ENCODE data around the gene CTNNA2. TPM values are rescaled to one million over a fixed set of nuclear protein-coding genes. Genes with fewer than 3 reads are reported as not detected.

Gene CTNNA2
- total RNA-seq, 1 donor from 2014 or later = not detected

GRCh38 chr2:79758749-79759282 is 246.0 kb downstream of the CTNNA2 start:
- ATAC-seq (no peak), DNase-seq (ENCODE audit: missing footprints) (no peak)
- intact Hi-C loops (cut with DNase I) = no loop called here

GRCh38 chr2:79770926-79771325 is 258.1 kb downstream of the CTNNA2 start:
- ATAC-seq = no peak
- intact Hi-C loops (cut with DNase I) = no loop called here
- no peak for DNase-seq (ENCODE audit: missing footprints)

GRCh38 chr2:79771493-79771892 is 258.6 kb downstream of the CTNNA2 start:
- no peak for ATAC-seq
- peak; percentile 33 for DNase-seq (ENCODE audit: missing footprints)
- intact Hi-C loops (cut with DNase I) = no loop called here

- ATAC-seq = no peak
- intact Hi-C loops (cut with DNase I) = no loop called here
- no peak for DNase-seq (ENCODE audit: missing footprints)
Measured at GRCh38 chr2:79774016-79774415, 261.2 kb downstream of the CTNNA2 start.

- DNase-seq (ENCODE audit: missing footprints) (no peak), ATAC-seq (no peak)
- intact Hi-C loops (cut with DNase I) = no loop called here
Measured at GRCh38 chr2:79776461-79776860, 263.6 kb downstream of the CTNNA2 start.

GRCh38 chr2:79780781-79781180 is 267.9 kb downstream of the CTNNA2 start:
- intact Hi-C loops (cut with DNase I) = no loop called here
- DNase-seq (ENCODE audit: missing footprints) = no peak
- no peak for ATAC-seq

- intact Hi-C loops (cut with DNase I) = no loop called here
- no peak for ATAC-seq
- DNase-seq (ENCODE audit: missing footprints) = no peak
Measured at GRCh38 chr2:79782576-79783452, 270.0 kb downstream of the CTNNA2 start.

- ATAC-seq = no peak
- DNase-seq (ENCODE audit: missing footprints) = no peak
- intact Hi-C loops (cut with DNase I) = no loop called here
Measured at GRCh38 chr2:79788952-79789651, 276.3 kb downstream of the CTNNA2 start.

GRCh38 chr2:79789811-79790210 is 277.0 kb downstream of the CTNNA2 start:
- no peak for ATAC-seq
- DNase-seq (ENCODE audit: missing footprints) = no peak

GRCh38 chr2:79792090-79792489 is 279.2 kb downstream of the CTNNA2 start:
- no peak for ATAC-seq

More at GRCh38 chr2:79789811-79790210, 277.0 kb downstream of the CTNNA2 start:
- intact Hi-C loops (cut with DNase I) = no loop called here

GRCh38 chr2:79793006-79793405 is 280.2 kb downstream of the CTNNA2 start:
- ATAC-seq (no peak), DNase-seq (ENCODE audit: missing footprints) (no peak)
- intact Hi-C loops (cut with DNase I) = no loop called here

More at GRCh38 chr2:79792090-79792489, 279.2 kb downstream of the CTNNA2 start:
- intact Hi-C loops (cut with DNase I) = no loop called here
- no peak for DNase-seq (ENCODE audit: missing footprints)

GRCh38 chr2:79796641-79797040 is 283.8 kb downstream of the CTNNA2 start:
- intact Hi-C loops (cut with DNase I) = no loop called here
- ATAC-seq (no peak), DNase-seq (ENCODE audit: missing footprints) (no peak)

- no peak for ATAC-seq
- no peak for DNase-seq (ENCODE audit: missing footprints)
Measured at GRCh38 chr2:79798776-79799175, 285.9 kb downstream of the CTNNA2 start.

GRCh38 chr2:79799729-79800128 is 286.9 kb downstream of the CTNNA2 start:
- ATAC-seq = no peak
- intact Hi-C loops (cut with DNase I) = no loop called here
- no peak for DNase-seq (ENCODE audit: missing footprints)

More at GRCh38 chr2:79798776-79799175, 285.9 kb downstream of the CTNNA2 start:
- intact Hi-C loops (cut with DNase I) = no loop called here

GRCh38 chr2:79801082-79801481 is 288.2 kb downstream of the CTNNA2 start:
- DNase-seq (ENCODE audit: missing footprints) (no peak), ATAC-seq (no peak)
- intact Hi-C loops (cut with DNase I) = no loop called here

GRCh38 chr2:79817288-79817687 is 304.4 kb downstream of the CTNNA2 start:
- intact Hi-C loops (cut with DNase I) = no loop called here
- DNase-seq (ENCODE audit: missing footprints) (no peak), ATAC-seq (no peak)

GRCh38 chr2:79820281-79820680 is 307.4 kb downstream of the CTNNA2 start:
- DNase-seq (ENCODE audit: missing footprints) (no peak), ATAC-seq (no peak)
- intact Hi-C loops (cut with DNase I) = no loop called here

GRCh38 chr2:79822136-79822535 is 309.3 kb downstream of the CTNNA2 start:
- intact Hi-C loops (cut with DNase I) = no loop called here
- DNase-seq (ENCODE audit: missing footprints) (no peak), ATAC-seq (no peak)

GRCh38 chr2:79824086-79824786 is 311.4 kb downstream of the CTNNA2 start:
- ATAC-seq (no peak), DNase-seq (ENCODE audit: missing footprints) (no peak)
- intact Hi-C loops (cut with DNase I) = no loop called here
